ENCODE measurements around the gene GNA15.
"Not testable (repeated sequence)": the region's sequence is repeated elsewhere in the genome, so short reads cannot be mapped to it uniquely, and the experiment has no call there.

Gene GNA15, protein sequence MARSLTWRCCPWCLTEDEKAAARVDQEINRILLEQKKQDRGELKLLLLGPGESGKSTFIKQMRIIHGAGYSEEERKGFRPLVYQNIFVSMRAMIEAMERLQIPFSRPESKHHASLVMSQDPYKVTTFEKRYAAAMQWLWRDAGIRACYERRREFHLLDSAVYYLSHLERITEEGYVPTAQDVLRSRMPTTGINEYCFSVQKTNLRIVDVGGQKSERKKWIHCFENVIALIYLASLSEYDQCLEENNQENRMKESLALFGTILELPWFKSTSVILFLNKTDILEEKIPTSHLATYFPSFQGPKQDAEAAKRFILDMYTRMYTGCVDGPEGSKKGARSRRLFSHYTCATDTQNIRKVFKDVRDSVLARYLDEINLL

GRCh38 chr19:3135961-3136683 lies at the start of gene GNA15:
Gene GNA15, plus strand, starts transcription at chr19:3136033. Its CDS starts 418 bp downstream, at chr19:3136451.
- DNase-seq (ENCODE audit: low read depth), result no peak

DNA sequence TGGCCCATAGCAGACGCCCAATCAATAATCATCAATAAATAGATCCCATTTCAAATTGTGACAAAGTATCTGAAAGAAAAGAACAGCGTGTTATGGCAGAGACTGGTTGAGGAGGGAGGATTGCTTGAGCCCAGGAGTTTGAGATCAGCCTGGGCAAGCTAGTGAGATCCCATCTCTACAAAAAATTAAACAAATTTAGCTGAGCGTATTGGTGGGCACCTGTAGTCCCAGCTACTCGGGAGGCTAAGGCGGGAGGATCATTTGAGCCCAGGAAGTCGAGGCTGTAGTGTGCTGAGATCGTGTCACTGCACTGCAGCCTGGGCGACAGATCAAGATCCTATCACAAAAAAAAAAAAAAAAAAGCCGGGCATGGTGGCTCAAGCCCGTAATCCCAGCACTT lies 48.1 kb upstream of the GNA15 start:
- no peak for DNase-seq (ENCODE audit: low read depth)

DNA sequence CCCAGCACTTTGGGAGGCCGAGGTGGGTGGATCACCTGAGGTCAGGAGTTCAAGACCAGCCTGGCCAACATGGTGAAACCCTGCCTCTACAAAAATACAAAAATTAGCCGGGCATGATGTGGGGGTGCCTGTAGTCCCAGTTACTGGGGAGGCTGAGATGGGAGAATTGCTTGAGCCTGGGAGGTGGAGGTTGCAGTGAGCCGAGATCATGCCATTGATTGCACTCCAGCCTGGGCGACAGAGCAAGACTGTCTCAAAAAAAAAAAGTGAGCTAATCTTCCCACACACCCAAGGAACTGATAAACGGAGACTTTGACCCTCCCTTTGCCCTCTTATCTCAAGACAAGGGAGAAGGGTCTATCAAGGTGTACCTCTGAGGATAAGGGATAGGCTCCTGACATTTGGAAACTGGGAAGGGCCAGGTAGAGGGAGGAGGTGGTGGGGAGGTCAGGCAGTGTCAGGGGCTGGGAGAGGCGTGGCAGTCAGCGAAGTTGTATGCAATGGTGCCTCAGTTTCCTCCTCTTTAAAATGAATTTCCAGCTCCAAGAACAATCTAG lies 46.5 kb upstream of the GNA15 start:
- DNase-seq (ENCODE audit: low read depth), result not testable (repeated sequence)

- no peak for DNase-seq (ENCODE audit: low read depth)
Measured at GRCh38 chr19:3094601-3095440, 41.0 kb upstream of the GNA15 start.

DNA sequence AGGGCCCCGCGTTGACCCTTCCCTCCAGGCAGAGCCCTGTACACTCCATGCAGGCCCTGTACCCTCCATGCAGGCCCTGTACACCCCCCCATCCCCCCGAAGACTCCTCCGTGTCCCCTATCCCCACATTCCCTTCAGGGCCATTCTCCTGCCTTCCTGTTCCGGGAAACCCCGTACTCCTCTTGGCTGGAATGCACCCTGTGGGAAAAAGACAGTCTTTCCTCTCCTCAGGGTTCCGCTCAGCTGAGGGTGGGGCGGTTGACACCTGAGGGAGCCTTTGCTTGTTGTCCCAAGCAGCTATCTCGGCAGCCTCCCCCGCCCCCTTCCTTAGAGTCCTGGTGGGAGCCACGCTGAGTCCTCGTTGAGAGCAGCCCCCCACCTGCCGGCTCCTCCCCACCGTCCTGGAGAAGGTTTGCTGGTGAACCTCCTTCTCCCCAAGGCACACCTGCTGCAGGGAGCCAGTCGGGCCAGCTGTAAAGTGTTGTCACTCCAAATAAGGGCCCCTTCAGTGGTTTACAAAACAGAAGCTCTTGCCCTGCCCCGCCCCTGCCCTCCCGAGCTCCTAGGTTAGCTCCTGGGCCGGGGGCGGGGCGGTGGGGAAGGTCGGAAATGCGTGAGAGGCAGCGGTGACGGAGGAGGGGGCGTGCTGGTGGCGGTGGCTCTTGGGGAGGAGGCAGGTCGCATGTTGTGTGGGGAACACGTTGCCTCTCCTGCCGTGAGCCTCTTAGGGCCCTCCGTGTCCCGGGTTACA lies 40.2 kb upstream of the GNA15 start:
- DNase-seq (ENCODE audit: low read depth), result no peak

DNA sequence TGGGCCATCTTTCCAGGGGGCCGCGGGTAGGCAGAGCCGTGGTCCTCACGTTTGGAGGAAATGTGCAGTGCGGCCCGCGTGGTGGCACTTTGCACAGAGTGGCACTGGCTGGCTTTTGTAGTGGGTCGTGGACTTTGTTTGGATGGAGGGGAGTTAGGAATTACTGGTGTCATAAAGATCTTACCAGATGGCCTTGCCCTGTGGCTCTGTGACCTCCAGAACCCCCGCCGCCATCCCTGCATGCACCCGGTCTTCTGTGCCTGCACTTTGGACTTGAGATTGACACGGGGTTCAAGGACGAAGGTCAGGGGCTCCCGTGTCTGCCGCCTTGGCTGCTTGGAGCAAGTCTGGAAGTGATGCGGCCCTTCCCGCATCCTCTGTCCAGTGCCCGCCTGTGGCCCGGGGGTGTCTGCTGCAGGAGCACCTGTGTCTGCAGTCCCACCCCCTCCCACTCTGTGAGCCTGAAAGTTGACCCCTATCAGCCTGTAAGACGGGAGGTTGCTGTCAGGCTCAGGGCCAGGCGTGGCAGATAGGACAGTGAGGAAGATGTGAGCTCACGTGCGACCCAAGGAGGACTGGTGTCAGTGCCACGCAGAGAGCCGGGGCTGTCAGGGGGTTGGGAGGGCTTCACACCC lies 39.4 kb upstream of the GNA15 start:
- DNase-seq (ENCODE audit: low read depth), result no peak

GRCh38 chr19:3096902-3097326 lies 38.9 kb upstream of the GNA15 start:
- no peak for DNase-seq (ENCODE audit: low read depth)

DNA sequence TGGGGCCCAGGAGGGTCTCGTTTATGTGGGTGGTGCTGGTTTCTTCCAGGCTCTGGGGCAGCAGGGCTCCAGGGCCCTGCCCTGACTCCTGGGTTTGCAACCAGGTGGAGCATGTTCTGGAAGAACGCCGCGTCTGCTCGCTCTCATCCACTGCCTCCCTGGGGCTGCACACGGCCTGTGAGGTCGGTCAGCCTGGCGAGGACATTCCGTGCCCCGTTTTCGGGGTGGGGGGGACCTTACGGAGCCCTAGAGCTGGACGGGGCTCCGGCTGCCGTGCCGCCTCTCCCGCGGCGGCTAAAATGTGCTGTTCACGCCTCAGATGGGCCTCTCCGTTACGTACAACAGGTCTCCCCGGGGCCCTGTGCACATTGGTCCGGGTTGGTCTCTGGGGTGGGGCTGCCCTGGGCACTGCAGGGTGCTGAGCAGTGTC lies 38.4 kb upstream of the GNA15 start:
- no peak for DNase-seq (ENCODE audit: low read depth)

DNA sequence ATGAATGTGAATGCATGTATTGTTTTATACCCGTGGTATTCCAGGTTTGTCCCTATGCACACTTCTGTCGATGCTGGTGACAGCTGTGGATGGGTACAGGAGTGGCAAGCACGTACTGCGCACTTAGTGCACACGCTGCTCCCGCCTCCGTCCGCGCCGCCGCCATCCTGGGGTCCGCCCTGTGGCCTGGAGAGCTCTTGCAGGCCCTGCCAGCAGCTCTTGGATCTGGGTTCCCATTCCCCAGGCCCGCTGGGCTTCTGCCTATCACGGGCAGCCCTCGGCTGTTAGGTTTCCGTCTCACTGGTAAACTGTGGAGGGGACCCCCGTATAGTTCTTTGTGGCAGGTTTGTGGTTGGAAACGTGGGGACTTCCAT lies 37.7 kb upstream of the GNA15 start:
- no peak for DNase-seq (ENCODE audit: low read depth)

GRCh38 chr19:3098515-3099346 lies 37.1 kb upstream of the GNA15 start:
- no peak for DNase-seq (ENCODE audit: low read depth)

DNA sequence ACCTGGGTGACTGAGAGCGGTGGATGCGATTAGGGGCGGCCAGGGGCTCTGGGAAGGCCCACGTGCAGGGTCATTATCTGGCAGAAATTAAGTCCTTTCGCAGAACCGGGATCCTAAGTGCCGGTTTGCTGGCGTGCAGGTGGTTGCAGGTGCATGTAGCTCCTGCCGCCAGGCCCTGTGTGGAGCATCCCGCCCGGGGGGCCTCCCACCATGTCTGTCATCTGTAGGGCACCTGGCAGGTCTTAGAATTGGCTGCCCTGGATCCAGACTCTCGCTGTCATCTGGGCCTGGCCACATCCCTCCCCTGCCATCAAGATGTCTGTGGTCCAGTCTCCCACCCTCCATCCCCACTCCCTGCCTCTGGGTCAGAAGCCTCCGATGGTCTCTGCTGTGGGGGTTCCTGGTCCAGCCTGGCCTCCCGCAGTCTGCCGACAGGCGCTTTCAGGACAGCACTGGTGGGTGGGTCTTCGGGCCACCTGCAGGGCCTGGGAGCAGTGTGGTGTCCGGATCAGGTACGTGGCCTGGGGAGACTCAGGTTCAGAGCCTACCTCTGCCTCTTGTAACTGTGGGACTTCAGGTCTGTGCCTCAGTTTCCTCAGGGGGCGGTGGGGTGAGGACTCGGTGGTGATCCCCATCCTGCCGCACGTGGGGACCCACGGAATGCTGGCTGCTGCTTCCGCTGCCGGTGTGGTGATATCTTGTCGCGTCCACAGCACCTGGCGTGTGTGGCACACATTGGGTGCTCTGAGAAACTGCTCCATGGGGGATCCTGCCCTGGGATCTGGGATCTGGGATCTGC lies 36.3 kb upstream of the GNA15 start:
- no peak for DNase-seq (ENCODE audit: low read depth)

DNA sequence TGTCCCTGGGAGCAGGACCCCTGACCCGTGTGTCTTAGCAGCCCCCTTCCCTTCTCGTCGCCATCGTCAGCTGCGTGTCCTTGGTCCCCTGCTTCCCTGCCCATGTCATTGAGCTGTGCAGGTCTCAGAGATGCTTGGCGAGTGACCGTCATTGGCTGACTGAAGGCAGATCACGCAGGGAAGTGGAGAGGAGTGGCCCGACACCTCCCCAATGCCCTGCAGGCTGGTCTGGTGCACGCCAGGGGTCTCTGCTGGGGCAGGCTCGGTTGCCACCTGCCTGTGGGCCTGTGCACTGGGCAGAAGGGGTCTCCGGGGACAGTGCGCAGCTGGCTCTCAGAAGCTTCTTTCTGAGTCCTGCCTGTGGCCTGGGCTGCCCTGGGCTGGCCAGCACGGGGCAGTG lies 35.5 kb upstream of the GNA15 start:
- DNase-seq (ENCODE audit: low read depth), result no peak

DNA sequence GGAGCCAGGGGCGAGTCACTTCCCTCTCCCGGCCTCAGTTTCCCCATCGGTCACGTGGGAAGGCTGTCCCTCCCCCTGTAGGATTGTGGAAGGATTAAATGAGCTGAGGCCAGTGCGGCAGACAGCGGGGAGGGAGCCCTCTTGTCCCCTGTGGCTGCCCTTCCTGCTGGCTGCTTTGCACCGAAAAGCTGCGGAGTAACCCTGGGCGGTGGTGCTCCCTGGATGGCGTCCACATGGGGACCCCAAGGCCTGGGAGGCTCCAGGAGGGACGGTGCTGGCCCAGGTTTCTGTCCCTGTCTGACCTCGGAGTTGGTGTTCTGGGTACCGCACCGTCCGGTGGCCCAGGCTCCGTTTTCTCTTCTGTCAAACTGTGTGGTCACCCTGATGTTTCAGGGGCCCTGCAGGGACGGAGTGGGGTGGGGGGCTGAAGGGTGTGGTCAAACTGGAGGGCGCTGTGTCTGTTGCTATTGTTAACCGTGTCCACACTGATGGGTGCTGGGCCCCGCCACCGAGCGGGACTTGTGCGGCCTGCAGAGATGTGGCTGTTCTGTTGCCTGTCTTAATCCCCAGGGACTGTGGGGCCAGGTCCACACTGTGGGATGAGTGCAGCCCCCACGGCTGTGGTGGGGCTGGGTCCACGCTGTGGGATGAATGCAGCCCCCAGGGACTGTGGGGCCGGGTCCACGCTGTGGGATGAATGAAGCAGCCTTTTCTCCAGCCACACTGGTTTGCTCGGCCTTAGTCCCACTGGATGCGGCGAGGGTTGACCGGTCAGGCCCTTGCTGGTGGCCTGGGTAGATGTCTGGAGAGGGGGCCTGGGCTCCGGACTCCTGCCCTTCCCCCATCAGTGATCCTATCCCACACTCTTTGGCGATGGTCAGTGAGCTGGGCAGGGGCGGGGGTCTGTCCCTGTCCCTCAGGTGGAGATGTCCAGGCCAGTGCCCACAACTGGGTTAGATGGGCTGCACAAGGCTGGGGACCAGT lies 34.8 kb upstream of the GNA15 start:
- no peak for DNase-seq (ENCODE audit: low read depth)

DNA sequence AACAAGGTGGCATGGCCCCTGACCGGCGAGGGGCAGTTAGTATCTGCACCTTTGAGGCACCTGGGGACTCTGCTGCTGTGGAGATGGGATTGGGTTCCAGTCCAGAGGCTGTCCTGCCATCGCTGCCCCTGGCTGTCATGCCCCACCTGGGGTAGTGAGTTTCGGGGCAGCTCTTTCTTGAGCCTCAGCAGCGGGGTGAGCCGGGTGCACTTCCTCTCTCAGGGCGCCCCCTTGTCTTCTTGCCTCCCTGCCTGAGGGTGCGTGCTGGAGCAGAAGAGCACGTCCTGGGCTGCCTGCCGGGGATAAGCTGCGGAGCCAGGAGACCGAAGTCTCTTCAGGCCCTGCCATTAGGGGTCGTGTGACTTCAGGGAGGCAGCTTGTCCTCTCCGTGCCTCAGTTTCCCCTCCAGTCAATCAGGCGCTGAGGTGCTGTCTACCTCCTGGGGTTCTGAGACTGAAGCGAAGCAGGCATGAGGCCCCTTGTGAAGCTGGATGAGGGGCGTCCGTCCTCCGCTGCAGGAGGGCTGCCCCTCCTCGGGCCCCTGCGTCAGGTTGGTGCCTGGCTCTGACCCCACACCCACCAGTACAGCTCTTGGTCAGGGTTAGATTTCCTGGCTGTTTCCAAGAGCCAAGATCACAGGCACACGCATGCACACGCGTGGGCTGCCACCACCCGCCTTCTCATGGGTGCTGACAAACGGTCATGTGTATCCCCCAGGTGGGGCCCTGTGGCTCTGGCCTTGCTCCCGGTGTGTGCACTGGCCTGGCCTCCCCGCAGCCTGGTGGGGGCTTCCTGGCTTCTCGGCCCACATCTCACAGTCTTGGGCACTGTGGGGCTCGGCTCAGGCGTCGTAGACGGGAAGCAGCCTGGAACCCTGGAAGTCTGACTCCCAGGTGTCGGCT lies 33.3 kb upstream of the GNA15 start:
- DNase-seq (ENCODE audit: low read depth), result no peak

GRCh38 chr19:3104708-3104983 lies 31.2 kb upstream of the GNA15 start:
- DNase-seq (ENCODE audit: low read depth), result no peak

GRCh38 chr19:3105641-3106508 lies 30.0 kb upstream of the GNA15 start:
- DNase-seq (ENCODE audit: low read depth), result no peak

Data from fibroblast of the conjunctiva (primary cell).